Stimulated activated CD4-positive, alpha-beta T cell treated with anti-CD3 and anti-CD28 coated beads, TNF-alpha, amount 100 ng/mL, for 1 hour (primary cell): ENCODE measurements around the gene ANKRD13A.
"Not testable (repeated sequence)": the region's sequence is repeated elsewhere in the genome, so short reads cannot be mapped to it uniquely, and the experiment has no call there.

Source experiments
- DNase-seq, 3 donors: peaks; one replicate each; pipeline ENCODE4 v3.0.0-alpha.2; 2020; ENCODE audit warnings: low read depth in 3 of 3, low spot score in 1 of 3

Gene ANKRD13A

DNA sequence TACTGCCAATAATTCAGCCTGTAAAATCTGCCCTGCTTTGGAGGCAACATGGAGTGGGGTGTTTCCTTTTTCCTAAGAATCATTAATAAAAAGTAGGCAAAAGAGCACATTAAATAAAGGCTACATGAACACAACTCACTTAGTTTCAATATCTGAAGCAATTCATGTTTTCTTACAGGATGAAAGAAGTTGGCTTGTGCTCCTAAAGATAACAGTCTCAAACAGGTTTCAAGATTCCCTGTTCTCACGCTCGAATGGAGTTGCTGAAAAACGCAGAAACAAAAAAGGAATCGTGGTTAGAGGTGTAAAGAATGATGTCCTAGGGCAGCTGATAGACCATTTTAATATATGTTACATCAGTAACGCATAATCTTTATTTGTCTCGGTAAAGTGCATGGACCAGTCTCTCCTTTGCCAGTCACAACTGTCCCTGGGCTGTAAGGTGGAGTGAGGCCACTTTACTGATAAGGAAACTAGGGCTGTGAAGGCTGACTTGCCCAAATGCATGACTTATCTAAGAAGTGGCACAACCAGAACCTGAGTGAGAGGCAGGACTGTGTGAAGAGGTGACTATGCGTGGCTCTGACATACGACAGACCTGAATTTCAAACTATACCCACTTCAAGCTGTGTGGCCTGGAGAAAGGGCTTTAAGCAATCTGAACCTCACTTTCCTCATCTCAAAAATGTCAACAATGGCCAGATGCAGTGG, 15.6 kb upstream of the ANKRD13A start:
- no peak for DNase-seq

DNA sequence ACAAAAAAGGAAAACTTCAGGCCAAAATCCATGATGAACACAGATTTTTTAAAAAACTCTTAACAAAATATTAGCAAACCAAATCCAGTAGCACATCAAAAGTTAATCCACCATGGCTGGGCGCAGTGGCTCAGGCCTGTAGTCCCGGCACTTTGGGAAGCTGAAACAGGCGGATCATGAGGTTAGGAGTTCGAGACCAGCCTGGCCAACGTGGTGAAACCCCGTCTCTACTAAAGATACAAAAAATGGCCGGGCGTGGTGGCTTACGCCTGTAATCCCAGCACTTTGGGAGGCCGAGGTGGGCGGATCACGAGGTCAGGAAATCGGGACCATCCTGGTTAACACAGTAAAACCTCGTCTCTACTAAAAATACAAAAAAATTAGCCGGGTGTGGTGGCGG, 13.0 kb upstream of the ANKRD13A start:
- not testable (repeated sequence) for DNase-seq

DNA sequence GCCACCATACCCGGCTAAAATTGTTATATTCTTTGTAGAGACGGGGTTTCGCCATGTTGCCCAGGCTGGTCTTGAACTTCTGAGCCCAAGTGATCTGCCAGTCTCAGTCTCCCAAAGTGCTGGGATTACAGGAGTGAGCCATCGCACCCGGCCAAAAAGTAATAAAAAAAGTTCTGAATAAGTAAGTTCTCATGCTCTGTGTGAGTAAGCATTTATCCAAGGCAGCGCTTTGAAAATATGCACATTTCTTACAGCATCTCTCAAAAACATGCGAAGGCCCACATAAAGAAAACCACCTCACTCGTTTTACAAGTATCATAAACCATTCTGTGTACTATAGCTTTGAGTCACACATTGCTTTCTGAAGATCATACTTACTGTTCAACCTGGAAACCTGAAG, 11.6 kb upstream of the ANKRD13A start:
- no peak for DNase-seq

DNA sequence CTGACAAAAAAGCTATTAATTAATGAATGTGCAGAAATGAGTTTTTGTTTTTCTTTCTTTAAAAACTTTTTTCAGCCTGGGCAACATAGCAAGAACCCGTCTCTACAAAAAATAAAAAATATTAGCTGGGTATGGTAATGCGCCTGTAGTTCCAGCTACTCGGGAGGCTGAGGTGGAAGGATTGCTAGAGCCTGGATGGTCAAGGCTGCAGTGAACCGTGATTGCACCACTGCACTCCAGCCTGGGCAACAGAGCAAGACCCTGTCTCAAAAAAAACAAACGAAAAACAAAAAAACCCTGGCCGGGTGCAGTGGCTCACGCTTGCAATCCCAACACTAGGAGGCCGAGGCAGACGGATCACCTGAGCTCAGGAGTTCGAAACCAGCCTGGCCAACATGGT, 11.0 kb upstream of the ANKRD13A start:
- no peak for DNase-seq

DNA sequence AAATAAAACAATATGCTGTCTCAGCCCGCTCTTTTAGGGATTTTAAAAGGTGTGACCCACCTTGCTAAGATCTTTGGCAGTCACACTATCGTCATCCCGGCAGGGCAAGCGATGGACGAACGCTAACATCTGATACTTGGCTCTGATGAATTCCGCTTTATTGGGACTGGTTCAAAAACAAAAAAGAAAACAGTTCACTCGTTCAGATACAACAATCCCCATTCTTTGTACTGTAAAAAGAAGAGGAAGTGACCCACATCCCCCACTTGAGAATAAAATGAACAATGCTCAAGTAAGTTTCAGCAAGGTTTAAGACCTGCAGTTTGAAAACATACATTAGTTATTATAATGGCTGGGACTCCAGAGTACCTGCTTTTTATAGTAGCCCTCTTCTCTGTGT, 10.3 kb upstream of the ANKRD13A start:
- DNase-seq = no peak

DNA sequence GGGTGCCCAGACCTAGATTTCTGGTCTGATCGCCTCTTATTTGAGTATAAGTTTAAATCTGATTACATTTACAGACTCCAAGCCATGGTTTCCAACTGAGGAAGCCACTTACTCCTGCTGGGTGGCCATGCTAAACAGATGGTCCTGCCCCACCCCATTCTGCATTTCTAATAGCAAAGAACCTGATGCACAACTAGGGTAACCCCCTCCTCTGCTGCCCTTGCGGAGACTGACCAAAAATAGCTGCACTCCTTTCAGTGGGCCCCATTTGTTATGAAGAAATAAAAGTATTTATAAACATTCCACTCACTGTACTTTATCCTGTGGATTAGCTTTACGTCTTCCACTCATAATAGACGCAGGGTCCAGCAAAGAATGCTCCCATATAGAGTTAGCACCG, 9.8 kb upstream of the ANKRD13A start:
- DNase-seq = no peak

DNA sequence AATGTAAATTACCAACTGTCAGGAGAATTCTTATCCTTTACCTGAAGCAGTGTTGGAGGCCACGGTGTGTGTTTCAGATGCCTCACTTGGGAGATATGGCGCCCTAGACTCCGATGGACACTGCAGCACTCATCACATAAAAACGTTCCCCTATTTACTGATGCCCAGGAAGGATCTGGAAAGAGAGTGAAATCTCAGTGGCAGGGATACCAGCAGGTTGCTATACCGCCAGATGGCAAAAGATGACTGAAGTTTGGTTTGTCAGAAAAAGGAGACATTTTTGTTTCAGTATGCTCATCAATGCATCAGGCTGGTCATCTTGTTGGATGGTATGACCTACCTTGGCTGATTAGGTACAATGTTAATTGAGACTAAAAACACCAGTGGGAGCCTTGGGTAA, 7.6 kb upstream of the ANKRD13A start:
- DNase-seq = no peak

DNA sequence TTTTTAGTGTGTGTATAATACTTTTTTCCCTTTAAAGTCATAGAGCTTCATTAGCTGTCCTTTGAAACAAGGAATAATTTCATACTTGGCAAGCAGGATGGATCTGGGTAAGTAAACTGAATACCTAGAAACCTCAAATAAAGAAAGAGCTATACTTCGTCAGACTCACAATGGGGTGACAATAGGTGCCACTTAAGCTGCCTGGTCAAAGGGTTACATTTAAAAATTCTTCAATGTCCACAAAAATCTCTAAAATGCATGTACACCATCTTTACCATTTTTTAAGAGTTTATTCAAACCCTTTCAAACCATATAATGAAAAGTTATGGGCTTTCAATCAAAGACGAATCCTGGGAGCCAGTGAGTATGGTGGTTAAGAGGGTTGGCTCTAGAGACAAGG, 6.1 kb upstream of the ANKRD13A start:
- no peak for DNase-seq

DNA sequence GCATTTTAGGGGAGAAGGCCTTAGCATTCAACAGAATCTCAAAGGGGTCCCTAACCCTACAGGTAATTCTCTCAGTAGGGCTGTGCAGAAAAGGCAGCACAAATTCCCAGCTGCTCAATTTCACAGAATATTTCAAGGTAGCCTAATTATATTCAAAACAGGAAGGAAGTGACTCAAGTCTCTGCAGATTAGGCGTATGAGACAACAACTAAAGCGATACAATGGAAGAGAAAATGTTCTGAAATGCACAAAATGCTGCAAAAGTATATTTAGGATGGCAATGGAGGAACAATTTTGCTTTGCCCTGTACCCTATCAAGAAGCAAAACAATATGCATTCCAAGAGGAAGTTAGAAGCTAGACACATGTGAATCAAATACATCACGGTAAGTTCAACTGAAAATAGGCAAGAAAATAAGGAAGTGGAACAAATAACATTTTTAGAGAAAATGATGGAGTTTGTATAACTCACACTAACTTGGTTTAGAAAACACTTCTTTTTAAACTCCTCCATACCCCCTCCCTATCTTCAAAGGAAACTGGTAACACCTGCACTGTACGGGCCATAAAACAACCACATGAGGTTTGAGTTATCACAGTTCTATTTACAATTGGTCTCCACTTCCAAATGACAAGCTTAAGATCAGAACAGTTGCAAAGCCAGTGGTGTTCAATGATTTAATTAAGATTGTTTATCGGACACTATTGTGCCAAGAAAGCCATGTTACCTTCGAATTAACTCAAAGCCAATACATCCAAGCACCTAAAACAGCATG, 4.6 kb upstream of the ANKRD13A start:
- no peak for DNase-seq

DNA sequence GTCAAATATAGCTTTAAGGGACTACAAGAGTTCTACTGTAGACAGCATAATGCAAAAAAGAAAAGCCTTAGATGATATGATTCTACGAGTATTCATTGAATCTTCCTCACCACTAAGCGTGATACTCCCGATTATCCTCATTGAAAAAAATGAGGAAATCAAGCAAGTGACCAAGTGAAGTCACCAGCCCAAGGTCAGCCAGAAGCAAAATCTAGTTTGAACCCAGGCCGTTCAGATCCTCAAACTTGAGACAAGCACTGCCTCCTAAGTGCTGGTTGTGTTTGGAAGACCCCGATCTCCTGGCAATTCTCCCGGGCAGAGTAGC, 3.9 kb upstream of the ANKRD13A start:
- DNase-seq = no peak

DNA sequence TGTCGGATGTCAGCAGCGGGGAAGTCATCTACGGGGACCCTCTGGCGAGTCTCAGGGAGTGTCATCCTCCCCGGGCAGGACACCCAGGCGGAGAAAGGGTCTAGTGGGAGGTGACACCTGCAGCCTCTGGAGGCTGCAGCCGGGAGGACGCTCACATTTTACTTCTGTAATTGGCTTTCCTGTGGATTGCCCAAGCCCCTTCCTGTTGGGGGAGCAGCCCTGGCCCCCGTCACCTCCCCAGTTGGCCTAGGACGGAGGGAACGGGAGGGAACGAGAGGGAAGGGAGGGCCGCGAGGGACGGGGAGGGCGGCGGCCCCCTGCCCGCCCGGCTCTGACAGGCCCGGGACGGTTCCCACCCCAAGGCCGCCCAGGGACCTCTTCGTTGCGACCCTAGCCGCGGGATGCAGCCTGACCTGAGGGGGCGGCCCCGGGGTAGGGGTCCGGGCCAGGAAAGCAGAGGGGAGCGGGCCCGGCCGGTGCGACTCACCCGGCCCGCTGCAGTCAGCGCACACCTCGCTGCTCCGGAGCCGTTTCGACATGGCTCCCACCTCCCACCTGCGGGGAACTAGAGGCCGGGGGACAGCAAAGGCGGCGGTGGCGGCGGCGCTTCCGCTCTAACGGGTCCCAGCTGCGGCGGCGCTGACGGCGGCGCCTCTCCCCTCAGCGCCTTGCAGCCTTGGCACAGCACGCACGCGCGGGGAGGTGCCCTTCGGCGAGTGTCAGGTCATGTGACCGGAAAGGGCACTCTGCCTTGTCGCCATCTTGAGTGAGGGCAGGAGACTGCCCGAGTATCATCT, 3.3 kb upstream of the ANKRD13A start, which contains the start of gene GIT2:
Gene GIT2 (minus strand): TSS at position 683 of the 797 bp plus-strand sequence. CDS start 144 bp downstream, at position 539.
- peak; percentile 81 to 87 (median 82) for DNase-seq

DNA sequence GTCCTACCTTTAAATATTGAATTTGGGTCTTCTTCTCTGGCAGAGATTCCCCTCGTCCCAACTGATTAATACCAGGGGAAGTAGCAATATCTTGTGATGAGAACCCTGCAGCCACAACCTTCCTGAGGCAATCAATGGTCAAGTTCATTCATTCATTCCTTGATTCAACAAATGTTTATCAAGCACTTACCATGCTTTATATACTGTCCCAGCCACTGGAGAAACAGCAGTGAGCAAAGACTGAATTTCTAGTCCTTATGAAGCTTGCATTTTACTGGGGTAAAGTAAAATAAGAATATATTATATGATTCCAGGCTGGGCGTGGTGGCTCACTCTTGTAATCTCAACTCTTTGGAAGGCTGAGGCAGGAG, 2.8 kb upstream of the ANKRD13A start:
- DNase-seq = no peak

DNA sequence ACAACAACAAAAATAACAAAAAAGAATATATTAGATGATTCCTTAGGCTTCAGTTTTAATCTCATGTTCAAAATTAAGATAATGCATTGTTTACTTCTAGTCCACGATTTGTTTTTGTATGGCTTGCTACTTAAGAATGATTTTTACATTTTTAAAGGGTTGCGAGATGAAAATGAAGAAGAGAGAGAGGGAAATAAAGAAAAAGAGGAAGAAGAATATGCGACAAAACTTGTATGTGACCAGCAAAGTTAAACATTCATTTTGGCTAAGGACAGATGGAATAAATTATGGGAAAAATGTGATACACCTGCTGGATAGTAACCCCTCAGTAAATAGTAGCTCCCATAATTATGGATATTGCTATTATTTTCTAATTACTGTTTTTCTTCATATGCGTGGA, 1.8 kb upstream of the ANKRD13A start:
- no peak for DNase-seq

DNA sequence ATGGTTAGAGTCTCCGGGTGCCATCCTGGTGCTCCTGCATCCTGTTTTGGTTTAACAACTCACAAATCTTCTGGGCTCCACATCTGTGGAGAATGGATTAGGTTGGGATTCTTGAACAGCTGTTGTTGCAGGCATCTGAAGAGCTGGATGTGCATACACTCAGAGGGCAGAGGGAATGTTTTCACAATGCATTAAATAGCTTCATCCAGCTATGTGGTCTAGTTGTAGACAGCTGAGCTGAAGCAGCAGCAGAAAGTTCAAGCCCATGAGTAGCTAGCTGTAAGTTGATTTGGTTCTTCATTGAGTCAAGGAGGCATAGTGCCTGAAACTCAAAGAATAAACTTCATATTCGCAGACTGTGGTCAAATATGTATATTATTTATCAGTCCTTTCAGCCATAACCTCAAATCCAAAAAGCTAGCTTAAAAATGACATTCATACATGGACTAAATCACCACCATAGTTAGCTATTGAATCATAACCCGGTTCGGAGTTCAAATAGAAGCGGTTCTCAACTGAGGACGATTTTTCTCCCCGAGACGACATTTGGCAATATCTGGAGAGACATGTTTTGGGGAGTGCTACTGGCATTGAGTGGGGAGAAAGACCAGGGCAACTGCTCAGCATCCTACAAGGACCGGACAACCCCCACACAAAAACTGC, 858 bp upstream of the ANKRD13A start:
- no peak for DNase-seq

DNA sequence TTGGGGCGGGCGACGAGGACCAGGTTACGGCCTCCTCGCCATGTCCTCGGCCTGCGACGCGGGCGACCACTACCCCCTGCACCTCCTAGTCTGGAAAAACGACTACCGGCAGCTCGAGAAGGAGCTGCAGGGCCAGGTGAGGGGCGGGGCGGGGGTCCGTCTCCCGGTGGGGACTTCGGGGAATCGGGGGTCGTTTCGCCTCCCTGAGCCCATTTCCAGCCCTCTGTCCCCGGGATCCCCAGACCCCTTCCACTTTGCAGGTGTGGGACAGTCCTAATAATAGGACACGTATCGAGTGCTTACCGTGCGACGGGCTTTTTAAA, 380 bp downstream of the ANKRD13A start:
- DNase-seq = no peak

DNA sequence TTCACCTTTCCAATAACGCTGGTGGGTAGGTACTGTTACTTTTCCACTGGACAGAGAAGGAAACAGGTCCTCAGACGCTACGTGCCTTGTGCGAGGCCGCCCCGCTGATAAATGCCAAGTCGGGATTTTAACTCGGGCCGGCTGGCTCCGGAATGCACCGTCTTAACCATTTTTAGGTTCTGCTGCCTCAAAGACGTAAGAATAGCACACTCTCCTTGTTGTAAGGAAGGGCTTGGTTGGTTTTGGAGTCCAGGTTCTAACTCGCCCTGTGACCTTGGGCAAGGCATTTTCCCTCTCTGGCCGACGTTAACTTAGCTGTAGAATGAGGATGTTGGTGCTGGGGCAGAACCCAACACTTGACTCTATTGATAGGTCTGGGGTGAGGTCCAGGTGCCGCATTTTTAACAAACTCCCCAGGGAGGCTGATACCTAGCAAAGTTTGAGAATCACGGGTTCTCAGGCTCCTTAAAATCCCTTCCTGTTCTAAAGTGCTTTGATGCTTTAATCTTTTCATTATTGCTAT, 814 bp downstream of the ANKRD13A start:
- no peak for DNase-seq

DNA sequence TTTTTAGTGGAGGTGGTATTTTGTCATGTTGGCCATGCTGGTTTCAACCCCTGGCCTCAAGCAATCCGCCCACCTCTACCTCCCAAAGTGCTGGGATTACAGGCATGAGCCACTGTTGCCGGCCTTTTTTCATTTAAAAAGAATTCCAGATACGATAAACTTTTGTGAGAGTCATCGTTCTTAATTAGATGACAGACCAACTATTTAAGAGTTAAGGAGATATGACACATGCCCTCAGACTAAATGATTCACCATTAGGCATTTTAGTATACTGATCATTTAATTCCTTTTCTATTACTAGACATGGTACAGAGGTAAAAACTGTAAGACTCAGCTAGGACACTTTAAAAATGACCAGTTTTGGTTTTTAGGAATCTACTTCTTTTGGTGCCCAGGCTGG, 2.4 kb downstream of the ANKRD13A start:
- no peak for DNase-seq

DNA sequence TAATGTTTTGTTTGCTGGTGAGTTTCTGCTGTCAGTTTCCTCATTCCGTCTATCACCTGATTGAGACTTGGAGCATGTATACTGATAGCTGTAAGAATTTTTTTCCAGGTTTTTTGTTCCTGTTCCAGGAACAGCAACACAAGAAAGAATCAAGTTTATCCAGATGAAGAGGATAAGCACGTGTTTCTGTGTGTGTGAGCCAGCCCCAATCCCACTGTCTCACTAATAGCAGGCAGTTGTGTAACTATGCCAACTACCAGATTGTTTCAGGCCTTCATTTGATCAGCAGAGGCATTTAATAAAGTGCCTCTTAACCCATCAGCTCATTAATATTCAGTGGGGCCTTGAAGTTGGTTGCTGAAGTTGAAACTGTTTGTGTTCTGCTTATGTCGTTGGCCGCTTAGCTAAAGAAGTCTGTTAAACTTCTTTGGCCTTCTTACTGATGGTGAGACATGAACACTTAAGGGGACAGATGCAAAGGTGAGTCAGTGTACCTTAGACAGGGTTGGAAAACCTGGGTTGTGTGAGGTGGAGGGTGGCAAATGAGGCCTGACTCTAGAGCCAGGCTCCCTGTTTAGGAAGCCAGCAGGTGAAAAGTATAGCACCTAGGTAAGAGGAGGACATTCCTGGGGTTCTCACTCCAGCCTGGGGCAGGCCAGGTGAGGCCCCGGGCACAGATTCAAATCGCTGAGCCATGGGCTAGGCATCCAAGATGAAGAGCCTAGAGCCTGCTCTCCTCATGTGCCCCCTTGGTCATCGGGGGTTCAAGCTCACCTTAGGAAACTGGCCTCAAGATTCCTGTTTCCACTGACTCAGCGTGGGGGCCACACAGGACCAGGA, 3.7 kb downstream of the ANKRD13A start:
- no peak for DNase-seq

DNA sequence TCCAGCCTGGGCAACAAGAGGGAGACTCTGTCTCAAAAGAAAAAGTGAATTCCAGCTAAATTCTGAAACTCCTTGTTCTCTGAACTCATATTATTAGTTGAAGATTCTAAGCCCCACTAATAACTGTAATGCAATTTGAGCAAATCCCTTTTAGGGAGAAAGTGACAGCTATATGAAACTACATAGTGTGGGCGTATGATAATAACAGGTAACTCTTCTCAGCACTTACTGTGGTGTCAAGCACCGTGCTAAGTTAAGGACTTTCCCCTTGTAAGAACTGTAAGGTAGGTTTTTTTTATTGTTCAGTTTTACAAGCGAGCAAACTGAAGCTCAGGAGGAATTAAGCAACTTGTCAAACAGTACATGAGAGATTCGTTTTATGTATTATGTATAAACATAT, 5.4 kb downstream of the ANKRD13A start:
- DNase-seq = no peak

DNA sequence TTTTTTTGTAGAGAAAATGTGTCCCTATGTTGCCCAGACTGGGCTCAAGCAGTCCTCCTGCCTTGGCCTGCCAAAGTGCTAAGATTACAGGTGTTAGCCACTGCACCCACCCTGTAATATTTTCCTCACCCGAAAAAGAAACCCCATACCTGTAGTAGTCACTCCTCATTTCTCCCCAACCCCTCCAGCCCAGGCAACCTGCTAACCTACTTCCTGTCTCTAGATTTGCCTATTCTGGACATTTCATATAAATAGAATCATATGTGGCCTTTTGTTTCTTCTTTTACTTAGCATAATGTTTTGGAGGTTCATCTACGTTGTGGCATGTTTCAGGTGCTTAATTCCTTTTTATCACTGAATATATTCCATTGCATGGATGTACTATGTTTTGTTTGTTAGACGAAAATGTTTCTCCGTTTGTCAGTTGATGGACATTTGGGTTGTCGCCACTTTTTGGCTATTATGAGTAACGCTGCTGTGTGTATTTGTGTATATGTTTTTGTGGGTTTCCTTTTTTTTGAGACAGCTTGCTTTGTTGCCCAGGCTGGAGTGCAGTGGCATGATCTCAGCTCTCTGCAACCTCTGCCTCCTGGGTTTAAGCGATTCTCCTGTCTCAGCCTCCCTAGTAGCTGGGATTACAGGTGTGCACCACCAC, 6.2 kb downstream of the ANKRD13A start:
- no peak for DNase-seq
